Measurements from ENCODE around the gene SPTAN1.

SPTAN1 gene

DNA sequence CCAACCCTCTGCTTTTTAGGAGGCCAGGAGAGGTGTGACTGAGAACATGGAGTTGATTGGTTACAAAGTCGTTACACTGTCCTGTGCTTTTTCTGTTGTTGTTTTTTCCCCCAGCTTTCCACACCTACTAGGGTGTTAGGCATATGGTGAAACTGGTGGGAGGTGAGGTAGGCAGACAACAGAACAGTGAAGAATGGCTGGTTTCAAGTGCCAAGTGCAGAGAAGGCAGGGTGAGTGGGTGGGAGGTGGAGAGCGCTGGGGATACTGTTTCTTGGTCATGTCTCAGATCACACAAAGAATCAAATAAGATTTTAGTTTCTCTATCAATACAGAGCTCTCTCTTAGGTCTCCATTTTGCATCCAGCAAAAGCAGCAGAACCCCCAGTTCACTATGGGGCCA lies 2.2 kb upstream of the SPTAN1 start:
- TF ChIP-seq CTCF (IDR thresholded peaks at IDR 0.05) = no peak

GRCh38 chr9:128550770-128551656 lies 1.4 kb upstream of the SPTAN1 start:
- TF ChIP-seq CTCF (IDR thresholded peaks at IDR 0.05) = no peak

DNA sequence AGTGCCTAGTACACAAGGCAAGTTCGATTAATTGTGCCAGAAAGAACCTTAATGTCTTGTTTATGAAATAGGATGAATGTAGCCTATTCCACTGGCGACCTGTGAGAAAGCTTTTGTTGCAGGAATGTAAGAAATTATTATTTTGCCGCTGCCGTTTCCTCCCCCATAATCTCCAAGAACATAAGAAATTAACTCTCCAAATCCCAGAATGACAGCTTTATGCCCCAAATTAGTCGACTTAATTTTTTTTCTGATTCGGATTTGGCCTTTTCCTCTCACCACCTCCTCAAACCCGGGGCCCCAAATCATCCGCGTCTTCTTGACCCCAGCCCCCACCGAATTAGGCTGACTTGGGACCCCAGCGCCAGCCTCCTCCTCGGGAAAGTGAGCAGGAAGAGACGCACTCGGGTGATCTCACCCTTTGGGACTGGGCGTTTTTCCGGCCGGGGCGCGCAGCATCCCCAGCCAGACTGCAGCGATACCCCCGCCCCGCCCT lies 682 bp upstream of the SPTAN1 start:
- TF ChIP-seq CTCF (IDR thresholded peaks at IDR 0.05) = no peak

- no peak for TF ChIP-seq CTCF (IDR thresholded peaks at IDR 0.05)
Measured at GRCh38 chr9:128552744-128553440, 505 bp downstream of the SPTAN1 start.

DNA sequence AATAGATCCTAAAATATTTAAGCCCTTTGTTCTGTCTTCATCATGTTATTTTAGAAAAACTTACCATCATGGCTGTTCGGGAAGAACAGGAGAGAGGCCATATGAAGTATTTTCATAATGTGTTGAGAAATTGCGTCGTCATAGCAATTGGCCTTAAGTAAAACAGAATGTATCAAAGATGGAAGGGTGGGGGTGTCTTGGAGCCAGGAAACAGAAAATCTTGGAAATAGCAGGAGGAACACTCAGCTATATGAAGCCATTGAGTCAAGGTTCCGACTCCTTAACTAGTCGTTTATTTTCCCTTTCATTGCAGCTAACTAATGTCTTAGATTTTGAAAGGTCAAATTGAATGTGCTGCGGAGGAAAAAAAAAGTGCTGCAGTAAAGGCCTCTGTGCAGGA lies 1.3 kb downstream of the SPTAN1 start:
- TF ChIP-seq CTCF (IDR thresholded peaks at IDR 0.05) = no peak

DNA sequence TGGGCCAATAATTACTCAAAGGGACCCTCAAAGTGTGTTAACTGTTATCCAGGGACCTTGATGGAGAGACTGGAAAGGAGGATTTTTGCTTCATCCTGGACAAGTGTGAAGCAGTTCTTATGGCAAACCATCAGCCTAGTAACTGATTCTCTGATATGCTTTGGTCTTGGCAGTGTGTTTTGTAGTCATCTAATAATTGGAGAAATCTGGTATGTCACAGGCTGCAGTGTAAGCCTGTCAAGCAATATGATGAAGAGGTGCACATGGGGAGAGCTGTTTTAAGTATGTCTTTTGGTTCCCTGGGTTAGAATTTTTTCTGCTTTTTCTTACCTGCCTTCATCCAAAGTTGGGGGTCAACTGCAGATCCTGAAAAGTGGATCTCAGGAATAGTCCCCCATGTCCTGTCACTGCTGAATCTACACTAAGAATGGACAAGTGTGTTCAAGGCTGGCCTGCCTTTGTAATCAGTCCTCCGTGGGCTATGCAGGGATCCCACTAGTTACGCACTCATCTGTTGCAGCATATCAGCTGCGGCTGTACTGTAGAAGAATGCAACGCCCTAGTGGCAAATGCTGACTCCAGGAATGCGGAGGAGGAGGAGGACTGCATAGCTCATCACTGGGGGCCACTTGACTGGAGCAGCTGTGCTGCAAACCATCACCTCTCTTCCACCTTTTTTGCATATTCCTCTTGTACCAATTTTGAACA lies 1.9 kb downstream of the SPTAN1 start:
- no peak for TF ChIP-seq CTCF (IDR thresholded peaks at IDR 0.05)

DNA sequence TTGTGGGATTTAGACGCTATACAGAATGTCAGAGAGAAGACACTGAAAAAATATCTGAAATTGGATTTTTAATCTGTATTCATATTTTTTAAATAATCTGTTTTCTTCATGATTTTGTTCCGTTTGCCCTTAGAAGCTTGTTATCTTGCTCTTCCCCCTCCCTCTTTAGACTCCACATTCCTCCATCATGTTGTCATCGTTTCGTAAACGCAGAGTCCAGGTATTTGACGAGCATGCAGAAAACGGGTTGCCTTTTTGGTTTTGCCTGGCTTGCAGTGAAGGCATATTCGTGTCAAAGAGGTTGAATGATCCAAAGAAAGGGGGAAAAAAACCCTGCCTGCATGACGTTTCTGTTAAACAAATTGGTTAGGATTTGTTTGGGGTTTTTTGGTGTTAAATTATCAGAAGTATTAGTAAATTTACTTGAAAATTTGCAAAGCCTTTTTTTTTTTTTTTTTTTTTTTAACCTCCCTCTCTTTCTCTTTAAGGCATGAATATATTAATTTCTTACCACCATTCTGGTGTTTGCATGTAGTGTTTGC lies 2.9 kb downstream of the SPTAN1 start:
- no peak for TF ChIP-seq CTCF (IDR thresholded peaks at IDR 0.05)
